Stimulated activated CD4-positive, alpha-beta T cell treated with anti-CD3 and anti-CD28 coated beads, Interleukin-2, amount 100 ng/mL, for 4 hours (primary cell): ENCODE results near the gene AQP12A.
"Not testable (repeated sequence)": the region's sequence is repeated elsewhere in the genome, so short reads cannot be mapped to it uniquely, and the experiment has no call there.

Experiments
- DNase-seq: peaks from one replicate; pipeline ENCODE4 v3.0.0-alpha.2; 2020; ENCODE audit warnings: low read depth

Gene AQP12A

DNA sequence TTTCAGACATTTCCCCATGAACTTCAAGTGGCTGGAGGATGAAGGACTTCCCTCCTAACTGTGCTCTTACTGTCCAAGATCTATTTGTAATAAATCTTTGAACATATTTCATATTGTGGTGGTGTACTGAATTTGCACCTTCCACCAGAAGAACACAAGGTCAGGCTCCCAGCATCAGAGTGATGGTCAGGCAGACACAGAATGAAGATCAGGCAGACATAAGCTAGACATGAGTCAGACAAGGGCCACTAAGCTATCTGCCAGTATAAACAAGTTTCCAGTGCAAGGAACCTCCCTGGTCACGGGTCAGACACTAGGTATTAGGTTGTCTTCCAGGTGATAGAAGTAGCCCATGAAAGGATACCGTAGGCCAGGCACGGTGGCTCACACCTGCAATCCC lies 29.0 kb upstream of the AQP12A start:
- no peak for DNase-seq

DNA sequence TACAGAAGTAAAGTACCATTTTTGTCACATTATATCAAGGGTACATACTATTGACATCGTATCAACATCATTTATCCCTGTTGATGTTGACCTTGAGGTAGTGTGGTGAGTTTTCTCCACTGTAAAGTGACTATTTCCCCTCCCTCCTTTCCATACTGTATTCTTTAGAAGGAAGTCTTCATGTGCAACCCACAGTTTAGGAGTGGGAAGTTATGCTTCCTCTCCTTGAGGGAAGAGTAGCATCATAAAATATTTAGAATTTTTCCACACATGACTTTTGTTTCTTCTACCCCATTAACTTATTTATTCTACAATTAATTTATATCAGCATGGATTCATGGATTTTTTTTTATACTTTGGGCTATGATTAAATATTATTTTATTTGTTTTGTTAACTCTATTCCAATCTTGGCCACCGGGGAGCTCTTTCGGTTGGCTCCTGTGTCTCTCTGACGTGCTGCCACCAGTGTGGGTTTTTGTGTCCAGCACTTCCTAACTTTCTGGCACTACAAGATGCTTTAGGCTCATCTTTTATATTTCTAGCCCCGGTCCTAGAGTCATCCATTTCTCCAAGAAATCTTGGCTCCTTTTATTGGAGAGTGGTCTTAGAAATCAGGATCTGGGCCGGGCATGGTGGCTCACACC lies 28.0 kb upstream of the AQP12A start:
- no peak for DNase-seq

DNA sequence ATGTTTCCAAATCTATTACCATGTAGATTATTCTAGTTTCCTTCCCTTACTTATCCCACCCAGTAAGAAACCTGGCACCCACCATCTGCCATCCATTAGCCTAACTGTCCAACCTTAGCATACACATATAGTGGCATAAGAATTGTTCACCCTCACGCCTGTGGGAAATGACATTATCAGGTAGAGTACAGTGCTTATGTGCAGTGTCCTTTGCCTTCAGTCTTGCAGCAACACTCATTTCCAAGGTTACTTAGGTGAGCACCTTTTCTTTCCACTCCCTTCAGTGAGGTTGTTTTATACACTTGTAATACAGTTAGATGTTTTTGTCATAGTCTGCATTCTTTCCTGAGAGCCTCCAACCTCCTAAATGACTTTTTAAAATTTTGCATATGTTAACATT lies 27.0 kb upstream of the AQP12A start:
- DNase-seq, result no peak

DNA sequence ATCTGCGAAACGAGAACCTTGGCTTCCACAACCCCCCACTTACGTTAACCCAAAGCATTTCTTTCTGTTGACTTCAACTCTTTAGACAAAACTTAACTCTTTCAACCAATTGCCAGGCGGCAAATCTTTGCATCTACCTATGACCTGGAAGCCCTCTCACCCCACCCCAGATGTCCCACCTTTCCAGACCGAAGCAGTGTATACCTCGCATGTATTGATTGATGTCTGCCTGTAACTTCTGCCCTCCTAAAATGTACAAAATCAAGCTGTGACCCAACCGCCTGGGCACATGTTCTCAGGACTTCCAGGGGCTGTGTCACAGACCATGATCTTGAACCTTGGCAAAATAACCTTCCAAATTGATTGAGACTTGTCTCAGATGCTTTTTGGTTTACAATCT lies 21.3 kb upstream of the AQP12A start:
- DNase-seq, result no peak

DNA sequence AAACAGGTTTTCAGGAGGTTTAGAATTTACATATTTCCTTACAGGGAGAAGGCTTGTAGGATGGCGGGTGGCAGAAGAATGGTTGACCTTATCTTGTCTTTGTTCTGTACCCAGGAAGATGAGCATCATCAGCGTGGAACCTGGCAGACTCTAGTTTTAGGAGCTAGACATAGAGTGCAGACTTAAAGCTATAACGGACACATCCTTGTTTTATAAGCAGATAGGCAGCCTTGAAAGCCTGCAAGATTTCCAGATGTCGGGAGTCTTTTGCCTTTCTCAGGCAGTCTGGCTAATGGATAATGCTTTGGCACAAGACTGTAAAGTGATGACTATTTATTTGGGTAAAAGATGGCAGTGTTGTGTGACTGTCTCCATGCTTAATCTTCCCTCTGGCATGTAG lies 20.7 kb upstream of the AQP12A start:
- no peak for DNase-seq

DNA sequence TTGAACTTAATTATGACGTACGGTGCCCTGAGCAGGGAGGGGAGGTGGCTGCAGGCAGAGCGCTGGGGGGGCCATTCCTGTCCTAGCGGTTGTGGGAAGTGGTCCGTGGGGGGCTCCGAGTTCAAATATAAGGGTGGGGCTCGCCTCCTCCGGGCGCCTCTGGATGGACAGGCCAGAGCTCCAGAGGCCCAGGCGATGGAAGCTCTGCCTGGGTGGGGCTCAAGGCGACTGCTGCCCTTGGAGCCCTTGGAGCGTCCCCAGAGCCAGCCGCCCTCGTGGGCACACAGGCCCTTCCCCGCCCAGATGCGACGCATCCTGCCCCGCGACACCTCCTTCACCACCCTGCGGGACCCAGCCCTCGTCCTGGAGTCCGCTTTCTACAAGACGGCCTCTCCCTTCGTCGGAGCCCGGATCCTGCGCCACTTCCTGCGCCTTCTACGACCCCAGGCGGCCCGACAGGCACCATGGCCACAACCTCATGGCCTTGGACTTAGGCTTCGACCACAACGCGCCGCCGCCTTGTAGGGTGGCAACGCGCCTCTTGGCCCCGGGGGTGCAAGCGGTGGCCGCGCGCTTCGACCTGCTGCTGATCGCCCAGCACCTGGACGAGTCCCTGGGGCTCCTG lies 19.5 kb upstream of the AQP12A start:
- no peak for DNase-seq

DNA sequence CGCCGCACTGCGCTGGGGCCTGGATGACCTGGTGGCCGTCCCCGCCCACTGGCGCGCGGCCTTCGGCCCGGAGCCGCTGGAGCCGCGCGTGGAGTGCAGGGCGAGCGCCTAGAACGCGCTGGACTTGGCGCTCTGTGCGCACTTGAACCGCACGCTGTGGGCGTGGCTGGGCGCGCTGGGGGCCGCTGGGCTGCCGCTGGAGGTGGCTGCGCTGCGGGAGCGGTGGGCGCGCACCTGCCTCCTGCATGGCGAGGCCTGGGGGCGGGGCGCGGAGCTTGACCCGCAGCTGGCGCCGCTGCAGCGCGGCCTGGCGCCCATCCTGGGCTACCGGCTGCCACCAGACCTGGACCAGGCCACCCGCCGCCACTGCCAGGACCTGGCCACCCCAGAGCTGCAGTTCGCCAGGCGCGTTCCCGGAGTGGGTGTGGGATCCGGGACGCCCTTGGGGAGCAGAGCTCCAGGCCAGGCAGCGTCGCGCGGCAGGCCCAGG lies 18.9 kb upstream of the AQP12A start:
- DNase-seq, result no peak

DNA sequence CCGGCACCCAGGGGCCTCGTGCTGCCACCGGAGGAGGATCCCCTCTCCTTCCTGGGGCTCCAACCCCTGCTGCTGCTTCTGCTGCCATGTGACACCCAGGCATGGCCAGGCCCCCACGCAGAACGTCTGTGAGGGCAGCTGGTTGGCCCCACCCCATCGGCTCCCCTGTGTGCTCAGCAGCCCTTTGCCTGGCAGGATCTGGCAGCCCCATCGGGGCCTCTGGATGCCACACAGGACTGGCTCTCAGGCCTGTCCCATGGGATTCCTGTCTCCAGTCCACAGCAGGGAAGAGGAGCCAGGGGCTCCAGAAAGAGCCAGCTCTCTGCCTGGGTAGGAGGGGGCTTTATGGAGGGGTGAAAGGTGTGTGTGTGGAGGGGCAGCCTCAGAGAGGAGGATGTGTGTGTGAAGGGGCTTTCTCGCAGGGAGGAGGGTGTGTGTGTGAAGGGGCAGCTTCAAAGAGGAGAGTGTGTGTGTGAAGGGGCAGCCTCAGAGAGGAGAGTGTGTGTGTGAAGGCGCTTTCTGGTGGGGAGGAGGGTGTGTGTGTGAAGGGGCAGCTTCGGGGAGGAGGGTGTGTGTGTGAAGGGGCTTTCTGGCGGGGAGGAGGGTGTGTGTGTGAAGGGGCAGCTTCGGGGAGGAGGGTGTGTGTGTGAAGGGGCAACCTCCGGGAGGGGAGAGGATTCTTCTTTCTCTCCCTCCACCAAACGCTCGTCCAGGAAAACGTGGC lies 17.0 kb upstream of the AQP12A start:
- not testable (repeated sequence) for DNase-seq

DNA sequence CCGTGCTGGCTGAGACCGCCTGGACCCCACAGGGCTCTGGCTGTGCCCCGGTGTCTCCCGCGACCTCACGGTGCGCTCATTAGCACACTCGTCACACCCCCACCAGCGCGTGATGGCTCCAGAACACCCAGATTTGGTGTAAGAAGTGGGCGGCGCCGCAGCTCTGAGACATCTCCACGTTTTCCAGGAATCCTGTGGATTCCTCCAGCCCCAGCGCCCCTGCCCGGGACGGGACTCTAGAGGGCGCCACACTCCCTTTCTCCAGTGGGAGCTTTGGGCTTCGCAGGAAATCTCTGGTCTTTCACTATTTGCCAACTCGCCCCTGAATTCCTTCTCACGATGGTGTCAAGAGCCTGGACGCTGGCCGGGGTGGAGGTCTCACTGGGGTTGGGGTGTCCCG lies 16.3 kb upstream of the AQP12A start:
- DNase-seq, result not testable (repeated sequence)

DNA sequence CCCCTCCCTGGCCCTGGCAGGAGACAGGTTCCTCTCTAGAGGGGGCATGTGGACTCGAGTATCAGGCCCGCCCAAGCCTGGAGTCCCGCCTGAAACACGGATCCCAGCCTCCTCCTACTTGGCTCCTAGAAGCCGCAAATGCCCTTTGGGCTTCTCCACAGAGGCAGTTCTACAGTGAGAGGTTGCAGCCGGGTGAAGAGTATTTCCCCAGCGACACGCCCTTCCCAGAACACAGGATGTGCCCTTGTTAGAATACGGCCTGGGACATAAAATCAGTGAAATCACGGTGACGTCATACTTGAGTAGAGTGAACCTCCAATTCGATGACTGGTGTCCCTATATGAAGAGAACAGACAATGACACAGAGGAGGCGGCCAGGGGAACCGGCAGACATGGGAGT lies 13.6 kb upstream of the AQP12A start:
- not testable (repeated sequence) for DNase-seq

DNA sequence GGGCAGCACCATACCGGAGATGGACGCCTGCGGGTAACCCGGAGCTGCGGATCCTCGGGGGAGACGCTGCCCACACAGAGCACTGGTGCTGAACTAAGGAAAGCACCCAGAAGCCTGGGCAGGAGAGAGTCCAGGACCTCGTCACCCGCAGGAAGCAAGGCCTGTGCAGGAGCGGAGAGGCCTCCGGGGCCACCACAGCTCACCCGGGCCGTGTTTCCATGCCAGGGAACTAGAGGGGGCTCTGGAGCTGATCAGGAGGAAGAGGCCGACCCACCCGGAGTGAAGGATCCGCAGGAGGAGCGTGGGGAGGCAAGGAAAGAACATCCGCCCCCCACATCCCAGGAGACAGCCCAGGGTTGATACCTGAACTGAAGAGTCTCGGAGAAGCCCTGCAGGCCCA lies 12.8 kb upstream of the AQP12A start:
- DNase-seq, result not testable (repeated sequence)

DNA sequence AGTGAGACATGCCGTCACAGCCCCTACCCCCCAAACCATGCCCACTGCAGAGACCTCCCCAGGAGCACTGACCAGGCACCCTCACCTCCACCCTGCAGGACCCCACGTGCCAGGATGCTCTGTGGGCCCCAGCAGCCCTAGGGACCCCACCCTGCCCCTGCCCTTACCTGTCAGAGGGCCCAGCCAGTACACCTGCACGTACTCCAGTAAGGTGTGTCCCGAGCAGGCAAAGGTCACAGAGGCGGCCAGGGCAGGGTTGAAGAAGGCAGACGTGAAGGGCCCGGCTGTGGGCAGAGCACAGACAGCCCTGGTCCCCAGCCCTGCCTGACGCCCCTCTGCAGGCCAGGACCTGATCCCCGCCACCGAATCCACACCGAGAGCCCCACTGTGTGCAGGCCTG lies 11.5 kb upstream of the AQP12A start:
- DNase-seq, result not testable (repeated sequence)

DNA sequence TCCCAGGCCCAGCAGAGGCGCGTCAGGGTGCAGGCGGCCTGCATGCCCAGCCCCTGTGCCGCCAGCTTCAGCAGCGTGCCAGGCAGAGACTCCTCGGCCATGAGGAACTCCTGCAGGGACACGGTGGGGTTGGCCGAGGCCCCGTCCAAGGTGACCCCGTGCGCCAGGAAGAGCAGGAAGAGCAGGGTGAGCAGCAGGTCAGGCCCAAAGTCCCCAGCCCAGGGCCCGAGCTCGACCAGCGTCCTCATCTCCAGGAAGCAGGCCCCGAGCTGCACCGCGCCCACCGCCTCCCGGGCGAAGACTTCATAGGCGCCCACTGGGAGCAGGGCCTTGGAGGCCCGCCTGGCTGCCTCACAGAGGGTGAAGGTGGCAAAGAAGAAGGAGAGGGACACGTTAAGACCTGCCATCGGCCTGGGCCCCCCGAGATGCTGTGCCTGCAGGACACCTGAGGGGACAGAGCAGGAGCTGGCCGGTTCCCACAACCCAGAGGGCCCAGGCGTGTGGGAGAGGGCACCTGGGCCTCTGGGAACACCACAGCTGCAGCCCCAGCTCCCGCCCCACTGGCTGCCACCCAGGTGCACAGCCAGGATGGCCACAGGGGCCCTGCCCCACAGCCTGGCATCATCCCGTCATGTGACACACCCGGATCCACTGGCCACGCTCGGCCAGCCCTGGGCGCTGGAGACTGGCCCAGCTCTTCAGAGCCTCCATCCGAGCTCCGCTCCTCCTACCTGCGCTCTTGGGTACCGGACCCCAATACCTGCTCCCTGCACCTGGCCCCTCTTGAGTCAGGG lies 9.0 kb upstream of the AQP12A start, which contains the start of gene AQP12B:
Gene AQP12B (minus strand): TSS at position 455 of the 794 bp plus-strand sequence. CDS start 48 bp downstream, at position 407.
- not testable (repeated sequence) for DNase-seq

DNA sequence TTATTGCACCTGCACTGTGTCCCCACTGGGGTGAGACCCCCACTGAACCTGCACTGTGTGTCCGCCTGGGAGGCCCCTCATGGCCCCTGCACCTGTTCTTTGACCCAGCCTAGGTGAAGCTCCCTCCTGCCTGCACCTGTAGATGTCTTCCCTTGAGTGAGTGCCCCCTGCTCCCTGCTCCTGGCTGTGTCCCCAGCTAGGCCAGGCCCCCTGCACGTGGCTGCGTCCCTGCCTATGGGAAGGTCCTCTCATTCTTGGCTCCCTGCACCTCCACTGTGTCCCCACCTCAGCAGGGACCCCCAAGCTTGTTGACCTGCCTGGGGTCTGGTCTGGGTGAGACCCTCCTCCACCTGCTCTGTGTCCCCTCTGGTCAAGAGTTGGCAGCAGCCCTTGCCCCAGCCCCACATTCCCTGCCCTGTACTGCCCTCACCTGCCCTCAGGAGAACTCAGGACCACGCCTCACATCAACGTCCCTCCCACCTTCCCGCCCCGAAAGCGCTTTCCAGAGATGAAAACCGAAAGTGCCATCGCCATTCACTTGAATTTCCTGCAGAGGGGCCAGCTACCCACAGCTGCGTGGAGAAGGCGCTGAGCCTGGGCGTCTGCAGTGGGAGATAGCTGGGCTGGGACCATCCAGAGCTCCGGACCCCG lies 8.2 kb upstream of the AQP12A start:
- not testable (repeated sequence) for DNase-seq

DNA sequence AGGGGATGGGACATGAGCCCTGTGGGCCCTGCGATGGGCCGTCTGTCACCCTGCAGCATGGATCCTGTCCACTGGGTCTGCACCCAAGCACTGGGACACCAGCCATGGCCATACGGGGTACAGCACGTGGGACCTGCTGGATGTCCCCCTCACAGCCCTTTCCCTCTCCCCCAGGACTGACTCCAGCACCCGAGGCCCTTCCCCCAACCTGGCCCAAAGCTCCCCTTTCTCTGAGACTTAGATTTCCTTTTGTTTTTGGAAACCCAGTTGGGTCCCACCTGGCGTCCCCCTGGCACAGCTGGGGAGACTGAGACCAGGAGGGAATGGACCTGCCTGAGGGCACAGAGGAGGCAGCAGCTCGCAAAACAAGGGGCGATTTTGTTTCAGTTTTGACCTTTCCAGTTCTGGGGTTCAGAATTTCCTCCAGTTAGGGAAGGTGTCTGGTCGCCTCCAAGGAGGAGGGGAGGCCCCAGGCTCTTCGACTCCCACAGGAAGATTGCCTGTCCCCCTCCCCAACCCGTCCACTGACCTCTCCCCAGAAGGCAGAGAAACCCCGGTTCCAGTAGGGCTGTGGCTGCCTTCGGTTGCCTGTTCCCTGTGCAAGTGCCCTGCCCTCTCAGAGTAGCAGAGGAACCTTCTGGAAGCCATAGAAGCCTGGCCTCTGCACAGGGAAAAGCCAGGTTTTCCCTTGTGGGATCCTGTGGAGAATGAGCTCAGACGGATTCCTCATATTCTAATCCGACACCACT lies 7.5 kb upstream of the AQP12A start:
- not testable (repeated sequence) for DNase-seq

DNA sequence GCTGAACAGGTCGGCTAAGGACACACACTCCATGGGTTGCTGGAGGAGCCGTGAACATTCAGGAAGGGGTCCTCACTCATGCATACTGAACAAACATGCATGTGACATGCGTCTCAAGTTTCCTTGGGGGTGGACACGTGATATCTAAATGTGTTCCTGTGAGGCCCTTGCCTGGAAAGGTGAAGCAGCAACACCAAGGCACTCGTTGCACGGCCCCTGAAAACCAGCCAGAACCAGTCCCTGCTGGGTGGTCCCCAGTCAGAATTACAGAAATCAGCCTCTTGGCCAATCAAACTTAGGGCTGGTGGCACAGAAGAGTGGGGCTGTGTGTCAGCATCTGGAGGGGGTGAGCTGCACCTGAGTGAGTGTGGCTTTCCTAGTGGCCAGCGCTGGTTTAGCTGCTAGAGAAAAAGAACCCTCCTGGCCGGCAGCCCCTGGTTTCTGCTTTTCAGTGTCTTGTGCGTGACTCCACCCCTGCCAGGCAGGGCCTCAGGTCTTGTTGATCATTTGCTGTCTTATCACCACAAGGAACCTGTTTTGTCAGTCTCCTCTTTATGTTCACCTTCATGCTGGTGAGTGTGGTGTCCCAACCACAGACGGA lies 5.8 kb upstream of the AQP12A start:
- DNase-seq, result no peak

DNA sequence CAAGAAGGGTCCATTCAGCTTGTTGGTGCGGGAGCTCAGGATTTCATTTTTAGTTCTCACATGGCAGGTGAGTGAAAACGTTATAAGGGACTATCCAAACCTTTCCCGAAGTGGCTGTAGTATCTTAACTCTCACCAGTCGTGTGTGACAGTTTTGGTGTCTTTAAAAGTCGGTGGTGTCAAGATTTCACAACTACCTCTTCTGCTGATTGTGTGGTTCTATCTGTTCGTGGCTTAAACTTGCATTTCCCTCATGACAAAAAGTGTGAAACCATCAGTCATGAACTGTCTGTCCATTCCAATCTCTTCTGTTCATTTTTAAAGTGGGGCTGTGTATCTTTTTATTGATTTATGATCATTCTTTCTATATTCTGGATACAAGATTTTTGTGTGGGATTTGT lies 5.2 kb upstream of the AQP12A start:
- DNase-seq, result no peak

DNA sequence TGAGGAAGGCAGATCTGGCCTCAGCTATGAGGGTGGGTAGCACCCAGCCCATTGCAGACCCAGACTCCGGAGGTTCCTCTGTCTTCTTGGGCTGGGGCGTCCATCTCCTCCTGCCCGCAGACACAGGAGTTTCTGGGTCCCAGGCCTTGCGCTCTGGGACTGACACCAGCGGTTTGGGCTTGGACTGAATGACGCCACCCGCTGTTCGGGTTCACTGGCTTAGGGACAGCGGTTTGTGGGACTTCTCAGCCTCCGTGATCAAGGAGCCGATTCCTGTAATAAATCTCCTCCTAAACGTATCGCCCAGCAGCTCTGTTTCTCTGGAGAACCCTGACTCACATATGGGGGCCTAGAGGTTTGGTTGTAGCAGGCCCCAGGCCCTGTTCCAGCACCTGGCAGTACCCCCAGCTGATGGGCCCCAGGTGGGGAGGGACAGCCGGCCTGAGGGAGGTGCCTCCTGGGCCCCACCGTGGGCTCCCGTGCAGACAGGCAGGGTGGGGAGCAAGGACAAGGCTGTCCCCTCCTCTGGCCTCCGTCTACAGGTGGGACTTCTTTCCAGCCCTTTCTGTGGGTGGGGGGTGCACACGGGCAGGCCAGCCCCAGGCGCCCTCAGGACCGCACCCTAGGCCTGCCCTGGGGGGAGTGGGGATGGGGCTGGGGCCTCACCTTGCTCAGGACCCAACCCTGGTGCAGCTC lies 4.5 kb upstream of the AQP12A start:
- DNase-seq, result no peak

DNA sequence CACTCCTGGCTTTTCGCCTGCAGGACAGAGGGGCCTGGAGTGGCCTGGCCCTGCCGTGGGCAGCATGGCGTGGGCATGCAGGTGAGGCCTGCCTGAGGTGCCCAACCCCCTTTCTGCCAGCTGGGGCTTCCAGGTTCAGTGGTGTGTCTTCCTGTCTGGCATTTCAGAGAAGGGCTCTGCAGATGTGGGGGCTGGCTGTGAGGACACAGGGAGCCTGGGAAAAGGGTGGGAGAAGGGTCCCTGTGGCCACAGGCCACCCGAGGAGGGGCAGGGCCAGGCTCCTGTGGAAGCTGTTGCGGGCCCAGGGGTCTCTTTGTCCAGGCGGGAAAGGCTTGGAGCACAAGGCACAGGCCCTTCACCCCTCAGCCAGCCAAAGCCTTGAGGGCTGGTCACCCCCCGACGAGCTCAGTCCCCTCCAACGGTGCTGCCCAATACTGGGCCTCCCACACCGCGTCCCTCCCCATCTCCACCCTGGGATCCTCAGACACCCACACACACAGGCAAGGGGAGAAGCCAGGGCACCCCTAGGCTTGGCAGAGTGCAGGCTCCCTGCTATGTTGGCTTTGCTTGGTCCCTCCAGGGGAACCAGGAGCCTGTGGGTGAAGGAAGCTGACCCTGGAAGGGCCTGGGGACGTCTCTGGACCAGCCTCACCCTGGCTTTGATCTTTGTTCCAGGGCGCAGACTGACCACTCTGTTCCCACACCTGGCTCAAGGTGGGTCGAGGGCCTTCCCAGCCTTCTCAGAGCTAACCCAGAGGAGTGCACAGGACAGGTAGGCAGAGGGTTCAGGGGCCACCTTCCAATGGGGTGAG lies 3.7 kb upstream of the AQP12A start:
- no peak for DNase-seq
